Effector CD4-positive, alpha-beta T cell (primary cell): ENCODE data around the gene FNDC3B.

Experiments
- DNase-seq: peaks from one replicate; pipeline ENCODE4 v3.0.0-alpha.2; 2020

The FNDC3B gene

DNA sequence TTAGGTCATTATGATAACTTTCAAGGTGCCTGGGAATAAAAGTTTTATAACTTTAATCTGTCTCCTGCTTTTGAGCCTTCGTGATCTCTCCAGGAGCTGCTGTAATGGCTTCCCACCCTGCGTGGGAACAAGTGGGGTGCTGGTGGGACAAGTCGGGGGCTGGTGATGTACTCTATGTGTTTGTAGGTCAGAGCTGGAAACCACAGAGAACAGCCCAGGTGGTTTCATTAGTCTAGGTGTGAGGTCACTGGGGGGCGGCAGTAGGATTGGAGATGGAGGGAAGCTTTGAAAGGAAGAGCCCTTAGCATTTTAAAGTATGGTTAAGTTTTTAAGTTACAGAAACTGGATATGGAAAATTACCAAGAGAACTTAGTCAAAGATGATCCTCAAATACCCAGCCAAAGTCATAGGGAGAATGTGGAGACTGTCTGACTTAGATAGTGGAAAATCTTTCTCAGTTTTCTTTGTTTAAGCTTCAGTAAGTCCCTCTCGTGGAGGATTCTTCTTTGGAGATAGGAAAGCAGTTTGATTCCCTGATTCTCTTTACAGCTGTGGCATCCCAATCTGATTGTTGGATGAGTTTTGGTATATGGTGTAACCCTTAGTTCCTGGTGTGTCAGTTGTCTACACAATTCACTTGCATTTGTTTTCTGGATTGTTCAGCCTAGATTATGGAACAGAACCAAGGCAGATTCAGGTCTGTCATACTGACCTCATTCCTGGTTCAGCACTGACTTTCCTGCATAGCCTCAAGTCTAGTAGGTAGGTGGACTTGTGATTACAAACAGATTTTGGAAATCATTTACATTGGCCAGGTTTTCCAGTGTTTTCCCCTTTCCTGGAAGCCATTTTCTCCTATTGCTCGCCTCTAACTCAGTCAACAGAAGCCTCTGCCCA is 115.6 kb downstream of the FNDC3B start:
- DNase-seq, result no peak

DNA sequence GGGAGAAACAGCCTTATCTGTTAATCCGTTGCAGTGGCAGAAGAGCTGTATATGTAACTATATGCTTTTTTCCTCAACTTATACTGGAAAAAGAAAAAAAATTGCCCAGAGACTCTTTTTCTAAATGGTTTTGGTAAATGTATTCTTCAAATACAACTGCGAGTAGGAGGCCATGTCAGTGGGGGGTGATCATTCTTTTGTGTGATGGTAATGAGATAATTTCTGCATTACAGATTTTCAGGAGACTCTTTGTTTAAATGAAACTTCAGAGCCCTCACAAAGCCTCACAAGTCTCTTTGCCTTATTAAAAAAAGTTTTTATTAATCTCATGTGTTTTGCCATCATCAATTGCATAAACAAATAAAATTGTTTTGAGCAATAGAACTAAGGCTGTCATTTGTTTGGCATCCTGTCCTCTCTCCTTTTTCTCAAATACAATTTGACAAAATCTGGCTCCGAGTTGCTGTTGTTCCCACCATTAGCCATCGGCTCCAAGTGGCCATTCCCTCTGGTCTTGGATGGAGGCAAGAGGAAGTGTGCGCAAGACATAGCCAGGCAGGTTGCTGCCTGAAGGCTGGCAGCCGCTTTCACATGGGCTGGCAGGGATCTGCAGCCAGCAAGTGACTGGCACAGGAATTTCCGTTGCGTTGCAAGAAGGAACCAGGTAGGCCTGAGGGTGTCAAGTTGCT is 116.7 kb downstream of the FNDC3B start:
- no peak for DNase-seq

DNA sequence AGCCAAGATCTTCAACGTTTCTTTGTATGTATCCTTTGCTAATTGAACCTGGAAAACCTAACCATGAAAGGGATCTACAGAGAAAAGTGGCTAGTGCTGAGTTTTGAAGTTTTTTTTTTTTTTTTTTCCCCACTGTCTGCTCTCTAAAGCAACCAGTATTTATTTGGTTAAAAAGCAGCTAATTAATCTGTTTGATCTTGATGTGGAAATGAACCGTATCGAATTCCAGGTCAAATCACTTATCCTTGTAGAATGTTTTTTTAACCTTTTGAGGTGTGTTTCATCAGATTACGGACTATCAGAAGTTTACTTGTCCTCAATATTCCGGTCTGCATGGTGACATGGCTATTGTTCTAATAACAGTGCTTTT is 117.2 kb downstream of the FNDC3B start:
- DNase-seq, result no peak

DNA sequence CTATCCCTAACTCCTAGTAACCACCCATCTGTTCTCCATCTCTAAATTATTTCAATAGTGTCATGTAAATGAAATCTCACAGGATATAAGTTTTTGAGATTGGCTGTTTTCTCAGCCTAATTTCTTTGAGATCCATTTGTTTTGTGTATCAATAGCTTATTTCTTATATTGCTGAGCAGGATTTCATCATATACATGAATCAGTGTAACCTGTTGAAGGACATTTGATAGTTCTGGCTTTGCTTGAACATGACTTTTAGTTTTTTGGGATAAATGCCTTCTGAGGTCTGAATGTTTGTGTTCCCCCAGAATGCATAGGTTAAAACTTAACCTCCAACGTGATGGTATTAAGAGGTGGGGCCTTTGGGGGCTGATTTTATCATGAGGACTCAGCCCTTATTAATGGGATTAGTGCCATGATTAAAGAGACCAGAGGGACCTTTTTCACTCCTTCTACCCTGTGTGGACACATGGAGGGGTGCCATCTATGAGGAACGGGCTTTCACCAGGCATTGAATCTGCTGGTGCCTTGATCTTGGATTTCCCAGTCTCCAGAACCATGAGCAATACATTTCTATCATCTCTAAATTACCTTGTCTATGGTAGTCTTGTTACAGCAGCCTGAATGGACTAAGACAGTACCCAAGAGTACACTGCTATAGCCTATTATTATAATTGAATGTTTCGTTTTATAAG is 118.3 kb downstream of the FNDC3B start:
- DNase-seq, result no peak

DNA sequence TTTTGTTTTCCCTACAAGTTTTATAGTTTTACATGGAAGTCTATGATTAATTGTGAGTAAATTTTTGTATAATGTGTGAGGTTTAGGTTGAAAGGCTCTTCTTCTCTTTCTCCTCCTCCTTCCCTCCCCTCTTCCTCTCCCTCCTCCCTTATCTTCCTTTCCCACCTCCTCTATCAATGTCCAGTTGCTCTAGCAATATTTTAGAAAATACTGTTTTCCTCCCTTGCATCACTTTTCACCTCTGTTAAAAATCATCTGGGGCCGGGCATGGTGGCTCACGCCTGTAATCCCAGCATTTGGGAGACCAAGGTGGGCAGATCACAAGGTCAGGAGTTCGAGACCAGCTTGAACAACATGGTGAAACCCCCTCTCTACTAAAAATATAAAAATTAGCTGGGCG is 119.4 kb downstream of the FNDC3B start:
- no peak for DNase-seq

DNA sequence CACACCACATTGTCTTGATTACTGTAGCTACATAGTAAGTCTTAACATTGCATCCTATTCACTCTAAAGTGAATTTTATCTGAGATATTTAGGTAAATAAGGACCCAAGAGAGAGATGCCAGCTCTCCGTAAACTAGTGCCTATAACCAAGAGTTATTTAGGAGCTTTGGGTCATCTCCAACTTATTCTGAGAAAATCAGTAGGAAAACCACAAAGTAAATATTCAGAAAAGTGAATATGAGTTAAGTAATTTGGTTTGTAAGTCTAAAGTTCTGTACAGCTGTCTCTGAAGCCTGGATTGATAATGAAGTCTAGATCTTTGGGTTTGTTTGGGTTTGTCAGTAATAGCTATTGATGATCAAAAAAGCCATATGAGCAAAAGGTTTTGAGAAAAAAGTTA is 120.0 kb downstream of the FNDC3B start:
- DNase-seq, result no peak

DNA sequence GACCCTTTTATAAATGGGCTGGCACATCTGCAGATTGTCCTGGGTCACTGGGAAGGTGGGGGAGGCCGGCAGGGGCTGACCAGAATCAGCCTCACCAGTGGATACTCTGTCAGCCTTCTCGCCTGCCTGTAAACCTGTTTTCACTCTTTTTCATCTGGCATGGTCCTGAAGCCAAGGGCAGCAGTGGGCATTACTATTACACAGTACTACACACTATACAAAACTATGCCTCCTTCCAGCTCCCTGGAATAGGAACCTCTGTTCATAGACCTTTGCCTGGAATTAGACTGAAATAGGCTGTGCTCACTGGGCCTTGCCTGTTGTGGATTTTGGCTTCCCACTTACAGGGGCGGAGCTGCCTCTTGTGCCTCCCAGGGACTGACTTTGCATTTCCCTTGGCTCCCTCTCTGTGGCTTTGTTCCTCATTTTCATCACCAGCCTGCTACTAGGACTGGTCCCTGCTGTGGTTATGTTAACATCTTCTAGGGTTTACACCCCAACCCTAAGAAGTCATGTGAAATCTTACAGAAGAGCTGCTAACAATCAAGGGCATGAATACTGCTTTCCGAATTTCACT is 120.7 kb downstream of the FNDC3B start:
- DNase-seq, result no peak

DNA sequence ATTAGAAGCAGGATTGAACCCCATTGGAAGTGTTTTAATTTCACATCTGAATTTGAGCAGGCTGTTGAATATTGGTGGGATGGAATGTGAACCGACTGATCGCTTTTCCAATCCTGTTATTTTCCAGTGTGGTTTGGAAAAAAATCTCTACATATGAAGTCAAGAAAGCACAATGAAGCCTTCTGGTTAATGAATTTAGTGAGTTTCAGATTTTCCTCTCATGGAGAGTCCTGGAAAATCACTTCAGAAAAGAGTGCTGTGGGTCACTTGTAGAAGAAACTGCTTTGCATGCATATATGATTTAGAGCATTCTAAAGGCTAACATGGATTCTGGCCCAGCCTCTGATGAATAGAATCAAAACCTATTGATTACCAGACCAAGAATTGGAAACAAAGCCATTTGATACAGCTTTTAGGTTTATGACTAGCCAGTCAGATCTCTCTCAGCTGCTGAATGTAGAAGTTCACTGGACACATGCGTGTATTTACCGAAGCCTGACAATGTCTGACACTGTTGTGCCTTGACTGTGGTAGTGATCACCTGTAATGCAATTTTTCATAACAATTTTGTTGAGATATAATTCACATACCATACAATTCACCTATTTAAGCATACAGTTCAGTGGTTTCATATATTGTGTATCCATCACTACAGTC is 121.9 kb downstream of the FNDC3B start:
- no peak for DNase-seq

DNA sequence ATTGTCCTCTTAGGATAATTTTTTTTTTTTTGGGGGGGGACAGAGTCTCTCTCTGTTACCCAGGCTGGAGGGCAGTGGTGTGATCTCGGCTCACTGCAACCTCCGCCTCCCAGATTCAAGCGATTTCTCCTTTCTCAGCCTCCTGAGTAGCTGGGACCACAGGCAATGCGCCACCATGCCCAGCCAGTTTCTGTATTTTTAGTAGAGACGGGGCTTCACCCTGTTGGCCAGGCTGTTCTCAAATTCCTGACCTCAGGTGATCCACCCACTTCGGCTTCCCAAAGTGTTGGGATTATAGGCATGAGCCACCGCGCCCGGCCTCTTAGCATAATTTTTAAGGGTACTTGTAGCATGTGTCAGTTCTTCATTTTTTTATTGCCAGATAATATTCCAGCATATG is 122.6 kb downstream of the FNDC3B start:
- no peak for DNase-seq

DNA sequence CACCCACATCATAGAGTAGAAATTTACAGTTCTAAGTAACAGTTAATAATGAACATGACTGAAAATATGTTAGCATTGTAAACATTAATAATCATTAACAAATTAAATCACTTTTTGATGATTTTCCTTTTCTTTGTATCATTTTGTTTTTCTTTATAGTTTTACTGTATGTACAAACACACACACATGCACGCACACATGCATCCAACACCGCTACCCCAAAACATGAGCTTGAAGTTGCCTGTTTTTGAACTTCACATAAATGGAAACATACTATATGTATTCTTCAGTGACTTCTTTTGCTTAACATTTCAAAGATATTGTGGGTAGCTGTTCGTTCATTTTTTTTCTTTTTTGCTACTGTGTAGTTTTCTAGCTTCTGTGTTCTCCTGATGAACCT is 123.9 kb downstream of the FNDC3B start:
- no peak for DNase-seq

DNA sequence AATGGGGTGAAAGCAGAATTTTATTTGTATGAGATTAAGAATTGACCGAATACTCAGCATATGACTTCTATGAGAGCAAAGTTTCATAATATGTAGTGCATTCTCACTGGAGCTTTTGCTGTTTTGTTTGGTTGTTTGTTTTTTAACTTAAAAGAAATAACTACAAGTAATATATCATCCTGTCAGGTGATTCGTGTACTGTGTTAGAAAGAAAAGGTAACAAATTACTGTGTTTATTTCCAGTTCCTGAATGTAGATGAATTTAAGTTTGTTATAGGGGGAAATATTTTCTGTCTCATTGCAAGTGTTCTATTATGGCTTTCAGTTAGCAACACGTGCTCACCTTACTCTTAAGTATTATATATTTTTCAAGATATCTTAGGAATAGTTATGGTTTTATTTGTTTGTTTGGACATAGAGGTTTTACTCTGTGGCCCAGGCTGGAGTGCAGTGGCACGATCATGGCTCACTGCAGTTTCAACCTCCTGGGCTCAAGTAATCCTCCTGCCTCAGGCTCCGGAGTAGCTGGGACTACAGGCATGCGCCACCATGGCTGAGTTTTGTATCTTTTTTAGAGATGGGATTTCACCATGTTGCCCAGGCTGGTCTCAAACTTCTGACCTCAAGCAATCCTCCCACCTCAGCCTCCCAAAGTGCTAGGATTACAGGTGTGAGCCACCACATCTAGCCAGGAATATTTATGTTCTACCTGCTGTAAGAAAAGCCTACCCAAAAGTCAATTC is 125.4 kb downstream of the FNDC3B start:
- no peak for DNase-seq

DNA sequence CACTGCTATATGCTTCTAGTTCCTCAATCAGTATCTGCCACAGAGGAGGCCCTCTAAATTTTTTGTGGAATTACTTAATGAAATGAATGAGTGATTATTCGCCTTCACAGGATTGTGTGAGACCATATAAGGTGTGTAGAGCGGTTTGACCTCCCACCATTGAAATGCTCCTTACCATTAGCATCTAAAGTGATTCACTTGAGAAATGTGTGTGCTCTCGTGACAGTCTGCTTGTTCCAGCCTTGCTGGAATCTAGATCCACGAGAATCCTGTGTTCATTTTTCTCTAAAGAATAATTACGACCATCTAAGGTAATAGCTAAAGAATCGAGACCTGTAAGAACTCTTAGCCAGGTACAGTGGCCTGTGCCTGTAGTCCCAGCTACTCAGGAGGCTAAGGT is 126.9 kb downstream of the FNDC3B start:
- no peak for DNase-seq

DNA sequence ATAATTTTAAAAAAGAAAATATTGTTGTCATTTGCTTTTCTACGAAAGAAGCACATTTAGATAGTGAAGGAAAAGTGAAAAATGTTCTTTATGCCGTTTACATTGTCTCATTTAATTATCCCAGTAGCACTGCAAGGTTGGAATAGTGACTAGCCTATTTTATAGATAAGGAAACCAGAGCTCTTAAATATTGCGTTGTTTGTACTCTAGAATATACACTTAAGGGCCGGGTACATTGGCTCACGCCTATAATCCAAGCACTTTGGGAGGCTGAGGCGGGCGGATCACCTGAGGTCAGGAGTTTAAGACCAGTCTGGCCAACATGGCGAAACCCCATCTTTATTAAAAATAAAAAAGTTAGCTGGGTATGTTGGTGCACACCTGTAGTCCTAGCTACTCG is 127.5 kb downstream of the FNDC3B start:
- DNase-seq, result no peak

DNA sequence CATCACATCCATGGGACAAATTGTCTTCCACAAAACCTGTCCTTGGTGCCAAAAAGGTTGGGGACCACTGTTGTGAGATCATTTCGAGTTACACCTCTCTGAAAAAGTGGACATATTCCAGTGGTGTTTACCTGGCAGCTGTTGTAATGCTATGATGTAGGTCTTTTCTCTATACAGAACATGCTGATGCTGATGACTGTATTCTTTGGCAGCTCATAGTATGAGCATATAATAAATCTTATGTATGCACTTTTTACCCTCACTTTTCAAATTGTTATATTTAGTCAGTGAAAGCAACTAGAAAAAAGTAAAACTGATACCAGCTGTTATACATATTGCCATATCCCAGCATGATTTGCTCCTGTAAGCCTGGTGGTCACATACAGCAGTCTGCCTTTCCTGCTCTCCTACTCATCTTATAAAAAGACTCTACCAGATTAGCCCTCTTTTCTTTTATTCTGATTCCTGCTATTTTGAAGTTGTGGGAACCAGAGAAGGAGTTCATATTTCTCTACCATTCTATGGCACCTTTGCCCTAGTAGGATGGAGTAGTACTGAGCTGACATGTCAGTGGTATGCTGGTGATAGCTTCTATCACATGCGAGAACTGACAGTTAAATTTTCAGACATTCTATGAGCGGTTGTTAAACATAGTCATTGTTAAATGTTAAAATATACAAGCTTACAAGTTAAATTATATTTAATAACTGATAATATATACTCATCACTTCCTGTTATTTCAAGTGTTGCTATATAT is 128.7 kb downstream of the FNDC3B start:
- no peak for DNase-seq

DNA sequence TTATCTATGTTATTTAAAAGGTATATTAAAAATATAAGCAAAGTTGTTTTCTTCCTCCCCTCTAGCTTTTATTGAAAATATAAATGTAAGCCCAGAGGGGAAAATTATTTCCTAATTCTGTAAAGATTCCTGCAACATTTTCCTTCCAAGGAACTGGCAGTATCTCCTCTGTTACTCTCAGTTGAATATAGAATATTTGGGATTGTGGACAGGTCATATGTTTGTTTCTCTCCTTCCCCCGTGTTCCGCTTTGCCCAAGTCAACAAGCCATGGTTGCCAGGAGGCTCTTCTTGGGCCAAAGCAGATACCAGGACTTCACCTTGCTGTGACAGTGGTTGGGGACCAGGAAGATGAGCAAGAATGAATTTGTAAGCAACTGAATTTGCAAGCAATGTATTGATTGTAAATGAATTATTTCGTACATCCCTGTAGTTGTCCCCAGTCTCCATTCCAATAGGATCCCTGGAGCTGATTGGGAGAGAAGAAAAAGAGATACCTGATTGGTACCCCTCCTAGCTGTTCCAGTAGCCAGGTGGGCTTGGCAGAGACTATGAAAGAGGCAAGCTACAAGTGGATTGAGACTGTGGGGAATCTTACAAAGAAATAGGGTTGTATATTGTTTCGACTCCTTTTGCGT is 130.8 kb downstream of the FNDC3B start:
- DNase-seq, result no peak

DNA sequence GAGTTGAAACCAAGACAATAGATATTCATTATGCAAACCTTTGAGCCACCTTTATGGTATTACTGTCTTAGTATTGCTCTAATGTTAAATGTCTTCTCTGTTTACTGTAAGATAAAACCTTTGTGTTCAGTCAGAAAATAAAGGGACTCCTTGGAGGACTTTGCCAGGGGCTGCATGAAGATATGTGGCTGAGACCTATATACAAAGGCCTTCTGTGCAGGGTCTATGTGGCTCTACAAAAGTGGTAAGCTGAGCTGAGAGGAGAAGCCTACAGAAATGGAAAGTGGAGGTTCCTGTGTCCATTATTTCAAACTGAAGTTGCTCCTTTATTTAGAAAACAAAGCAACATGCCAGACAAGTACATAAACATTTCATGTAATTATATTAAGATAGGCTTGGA is 131.5 kb downstream of the FNDC3B start:
- no peak for DNase-seq

DNA sequence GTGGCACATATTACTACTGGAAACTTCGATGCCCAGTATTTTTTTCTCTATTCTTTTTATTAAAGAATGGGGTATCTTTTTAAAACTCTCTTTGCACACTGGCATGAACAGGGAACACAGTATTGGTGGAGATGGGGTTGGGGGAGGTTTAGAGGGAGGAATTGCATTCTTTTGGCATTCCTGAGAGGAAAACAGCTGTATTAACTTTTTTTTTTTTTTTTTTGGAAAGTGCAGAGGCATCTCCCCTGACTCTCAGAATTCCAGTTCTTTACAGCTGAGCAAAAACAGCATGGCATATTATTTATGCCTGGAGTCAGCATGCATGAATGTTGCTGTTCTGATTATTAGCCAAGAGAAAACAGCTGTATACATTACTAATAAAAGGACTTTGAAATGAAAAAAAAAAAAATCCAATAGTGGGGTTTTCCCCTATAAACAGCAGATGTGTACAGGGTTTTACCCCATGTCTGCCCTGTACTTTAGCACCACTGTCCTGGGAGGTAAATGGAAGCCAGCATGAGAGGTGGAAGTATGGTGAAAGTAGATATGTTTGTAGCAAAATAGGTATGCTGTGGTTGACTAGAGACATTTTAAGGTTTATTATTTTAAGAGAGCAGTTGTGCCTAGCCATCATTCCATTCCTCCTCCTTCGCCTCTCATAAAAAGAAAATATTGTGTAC is 132.2 kb downstream of the FNDC3B start:
- DNase-seq, result no peak

DNA sequence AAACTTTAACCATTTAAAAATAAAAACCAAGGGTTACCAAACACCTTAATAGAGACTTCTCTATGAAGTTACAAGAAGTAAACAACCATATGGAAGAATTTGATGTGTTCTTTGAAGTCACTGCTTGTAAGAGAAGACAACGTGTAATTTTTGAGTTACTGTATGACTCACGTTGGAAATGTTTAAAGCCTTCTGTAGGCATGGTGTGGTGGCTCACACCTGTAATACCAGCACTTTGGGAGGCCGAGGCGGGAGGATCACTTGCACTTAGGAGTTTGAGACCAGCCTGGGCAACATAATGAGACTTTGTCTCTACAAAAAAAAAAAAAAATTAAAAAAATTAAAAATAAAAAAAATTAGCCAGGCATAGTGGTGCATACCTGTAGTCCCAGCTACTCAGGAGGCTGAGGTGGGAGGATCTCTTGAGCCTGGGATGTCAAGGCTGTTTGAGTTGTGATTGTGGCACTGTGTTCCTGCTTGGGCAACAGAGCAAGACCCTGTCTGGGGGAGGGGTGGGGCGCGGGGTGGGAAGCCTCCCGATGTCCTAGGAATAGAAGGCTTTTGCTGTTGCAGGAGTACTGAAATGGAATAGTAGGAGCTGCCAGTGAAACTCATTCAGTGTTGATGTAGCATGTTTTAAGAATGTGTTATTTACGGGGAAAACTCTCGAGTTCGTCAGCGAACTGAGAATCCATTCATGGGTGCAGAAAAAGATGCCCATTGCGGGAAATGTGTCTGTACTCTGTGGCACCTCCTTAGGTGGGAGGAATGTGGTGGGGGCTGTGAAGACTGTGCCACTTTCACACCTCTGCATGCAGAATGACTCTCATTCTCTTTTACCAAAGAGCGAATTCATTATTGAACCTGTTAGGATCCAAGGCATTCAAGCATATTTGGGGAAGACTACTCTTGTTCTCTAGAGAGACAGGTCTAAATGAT is 134.2 kb downstream of the FNDC3B start:
- DNase-seq, result no peak
